Ovary (tissue), 9 donors: Measurements from ENCODE around the gene PTPRN2. TPM values are rescaled to one million over a fixed set of nuclear protein-coding genes. Genes with fewer than 3 reads are reported as not detected.

Experiments used
- DNase-seq, 5 donors: peaks; one replicate each; pipeline ENCODE4 v3.0.0-alpha.2; 2019 to 2020
- H3K27ac ChIP-seq, 2 donors: fragments of 200-600 bp; one replicate each; pipeline versions ENCODE4 v1.5.1 to v1.8.0; 2019 to 2022
- H3K27me3 ChIP-seq: fragments of 200-600 bp; one replicate; pipeline ENCODE4 v1.8.0; 2022
- H3K36me3 ChIP-seq: fragments of 200-600 bp; sonication (generic); one replicate; pipeline ENCODE4 v1.5.1; 2019
- H3K4me1 ChIP-seq: one replicate; pipeline ENCODE4 v1.8.1; 2013; ENCODE audit warnings: mild to moderate bottlenecking, moderate library complexity; ENCODE audit not compliant: insufficient read depth
- H3K4me3 ChIP-seq: fragments of 200-600 bp; sonication (generic); one replicate; pipeline ENCODE4 v1.5.1; 2017
- H3K9me3 ChIP-seq, 2 donors: fragments of 200-600 bp in 1 of 2; sonication (generic) in 1 of 2; one replicate each; pipeline versions ENCODE4 v1.5.1 to v1.8.1; 2013 to 2019; ENCODE audit warnings: mild to moderate bottlenecking in 1 of 2, moderate library complexity in 1 of 2
- EP300 ChIP-seq: sonication (generic); formaldehyde crosslinking; IDR thresholded peaks from one replicate; pipeline ENCODE4 v1.6.1; 2017; ENCODE audit warnings: antibody characterized with exemption
- POLR2A ChIP-seq: fragments of 450-650 bp; IDR thresholded peaks from one replicate; pipeline ENCODE4 v1.6.1; 2017; ENCODE audit warnings: antibody characterized with exemption, mild to moderate bottlenecking, moderate library complexity
- WGBS, 3 donors: extraction: QIAGEN DNeasy Blood & Tissue Kit in 1 of 3; methylation state at CpG; one replicate each; pipeline versions ENCODE4 v1.1.5 to v1.1.7; 2013 to 2017; 5-methylcytosine and 5-hydroxymethylcytosine counted together
- intact Hi-C, 4 donors: fragments of 100-400 bp; cut with DNase I; formaldehyde crosslinking; loops; one replicate each; pipeline versions ENCODE4 v1.11.0 to v1.15.1; 2022 to 2023
- polyA plus RNA-seq, 2 donors: library from polyadenylated mRNA; stranded (reverse); fragments of 200-250 nt in 1 of 2; fragments of 350-450 nt in 1 of 2; fragmentation: Illumina TruSeq in 1 of 2; extraction: RNeasy Lipid Tissue Mini Kit (QIAGEN cat#74804) in 1 of 2; gene quantifications; one replicate each; pipeline ENCODE4 v1.2.3, GENCODE V29; 2013 to 2014
- total RNA-seq, 7 donors: library from RNA; depleted of rRNA in 2 of 7; stranded (reverse); fragments of >200 nt in 2 of 7; fragmentation: NEBNext Ultra II Directional in 3 of 7; extraction: Animal tissue kit (Norgen Biotek cat#: 25700) in 3 of 7; gene quantifications; one replicate each; pipeline versions ENCODE4 v1.1.0 to v1.2.4, GENCODE V29; 2016 to 2023
- TF ChIP-seq, protein P1 (sequence below), 3 donors: fragments of 450-650 bp in 2 of 3; fragments of 200-600 bp in 1 of 3; IDR thresholded peaks; one replicate each; pipeline versions ENCODE4 v1.5.1 to v1.8.0; 2016 to 2022; ENCODE audit warnings: antibody characterized with exemption in 3 of 3, mild to moderate bottlenecking in 1 of 3
- donor health status: DM: no; HTN: no; CAD: no; lungs with moderate emphysema.
- donor health status: DM: no; HTN: no; CAD: no.
- donor health status: Bipolar disorder and iron deficiency.
- donor health status: DM: yes; HTN: yes; CAD: no.
- donor health status: DM: no; HTN: no; CAD: no.
- donor health status: DM: yes; HTN: yes; CAD: no.

PTPRN2 gene
- total and polyA plus RNA-seq, 9 donors = 3.5 to 11.1 (median 5.9) TPM

DNA sequence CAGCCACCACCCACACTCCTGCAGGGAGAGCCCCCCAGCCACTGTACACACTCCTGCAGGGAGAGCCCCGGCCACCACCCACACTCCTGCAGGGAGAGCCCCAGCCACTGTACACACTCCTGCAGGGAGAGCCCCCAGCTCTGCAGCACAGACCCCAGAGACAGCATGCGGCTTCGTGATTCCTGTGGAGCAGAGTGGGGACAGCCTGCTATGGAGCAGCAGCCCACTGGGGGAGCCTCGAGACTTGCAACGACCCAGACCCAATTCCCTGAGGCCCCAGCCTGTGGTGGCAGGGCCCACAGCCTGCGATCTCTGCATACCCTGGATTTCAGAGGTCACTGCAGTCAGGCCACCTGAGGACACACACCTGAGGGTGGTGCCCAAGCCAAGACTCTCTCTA lies 727.7 kb downstream of the PTPRN2 start:
- no peak overlapping the region for H3K27ac ChIP-seq
- no peak for DNase-seq
- TF ChIP-seq, protein P1, sequence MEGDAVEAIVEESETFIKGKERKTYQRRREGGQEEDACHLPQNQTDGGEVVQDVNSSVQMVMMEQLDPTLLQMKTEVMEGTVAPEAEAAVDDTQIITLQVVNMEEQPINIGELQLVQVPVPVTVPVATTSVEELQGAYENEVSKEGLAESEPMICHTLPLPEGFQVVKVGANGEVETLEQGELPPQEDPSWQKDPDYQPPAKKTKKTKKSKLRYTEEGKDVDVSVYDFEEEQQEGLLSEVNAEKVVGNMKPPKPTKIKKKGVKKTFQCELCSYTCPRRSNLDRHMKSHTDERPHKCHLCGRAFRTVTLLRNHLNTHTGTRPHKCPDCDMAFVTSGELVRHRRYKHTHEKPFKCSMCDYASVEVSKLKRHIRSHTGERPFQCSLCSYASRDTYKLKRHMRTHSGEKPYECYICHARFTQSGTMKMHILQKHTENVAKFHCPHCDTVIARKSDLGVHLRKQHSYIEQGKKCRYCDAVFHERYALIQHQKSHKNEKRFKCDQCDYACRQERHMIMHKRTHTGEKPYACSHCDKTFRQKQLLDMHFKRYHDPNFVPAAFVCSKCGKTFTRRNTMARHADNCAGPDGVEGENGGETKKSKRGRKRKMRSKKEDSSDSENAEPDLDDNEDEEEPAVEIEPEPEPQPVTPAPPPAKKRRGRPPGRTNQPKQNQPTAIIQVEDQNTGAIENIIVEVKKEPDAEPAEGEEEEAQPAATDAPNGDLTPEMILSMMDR (IDR thresholded peaks at IDR 0.05) = no peak
- TF ChIP-seq POLR2A (no peak), EP300 (no peak)
- no peak overlapping the region for H3K4me3 ChIP-seq
- H3K4me1 ChIP-seq = no peaks in the 10 kb centered on the region
- H3K9me3 ChIP-seq = no peaks in the 10 kb centered on the region
- 53 to 63% (median 61%) methylated on average over 4 to 6 of the region's 6 CpGs for WGBS, 3 donors
- H3K36me3 ChIP-seq = no peaks in the 10 kb centered on the region
- no peaks in the 10 kb centered on the region for H3K27me3 ChIP-seq
- intact Hi-C loops = no loop called here

DNA sequence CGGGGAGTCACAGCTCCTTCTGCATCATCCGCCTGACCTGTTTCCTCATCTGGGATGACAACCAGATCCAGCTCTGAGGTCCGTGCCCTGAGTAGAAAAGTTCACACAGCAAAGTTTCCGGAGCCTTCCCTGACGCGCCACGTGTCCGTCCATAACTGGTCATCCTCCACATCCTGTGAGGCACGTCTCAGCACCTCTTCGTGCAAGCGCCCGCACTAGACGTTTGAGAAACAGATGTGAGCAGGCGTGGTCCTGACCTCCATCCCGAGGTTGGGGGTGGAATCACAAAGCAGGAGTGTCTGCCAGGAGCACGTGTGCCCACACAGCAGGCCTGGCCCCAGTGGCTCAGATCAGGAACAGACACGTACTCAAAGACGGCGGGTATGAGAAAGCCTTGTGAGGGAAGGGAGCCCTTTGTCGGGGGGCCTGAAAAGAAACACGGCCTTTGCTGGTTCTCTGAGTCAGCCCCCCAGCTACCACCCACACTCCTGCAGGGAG lies 730.0 kb downstream of the PTPRN2 start:
- Histone ChIP-seq H3K4me3 (no peak overlapping the region), H3K27me3 (no peaks in the 10 kb centered on the region)

DNA sequence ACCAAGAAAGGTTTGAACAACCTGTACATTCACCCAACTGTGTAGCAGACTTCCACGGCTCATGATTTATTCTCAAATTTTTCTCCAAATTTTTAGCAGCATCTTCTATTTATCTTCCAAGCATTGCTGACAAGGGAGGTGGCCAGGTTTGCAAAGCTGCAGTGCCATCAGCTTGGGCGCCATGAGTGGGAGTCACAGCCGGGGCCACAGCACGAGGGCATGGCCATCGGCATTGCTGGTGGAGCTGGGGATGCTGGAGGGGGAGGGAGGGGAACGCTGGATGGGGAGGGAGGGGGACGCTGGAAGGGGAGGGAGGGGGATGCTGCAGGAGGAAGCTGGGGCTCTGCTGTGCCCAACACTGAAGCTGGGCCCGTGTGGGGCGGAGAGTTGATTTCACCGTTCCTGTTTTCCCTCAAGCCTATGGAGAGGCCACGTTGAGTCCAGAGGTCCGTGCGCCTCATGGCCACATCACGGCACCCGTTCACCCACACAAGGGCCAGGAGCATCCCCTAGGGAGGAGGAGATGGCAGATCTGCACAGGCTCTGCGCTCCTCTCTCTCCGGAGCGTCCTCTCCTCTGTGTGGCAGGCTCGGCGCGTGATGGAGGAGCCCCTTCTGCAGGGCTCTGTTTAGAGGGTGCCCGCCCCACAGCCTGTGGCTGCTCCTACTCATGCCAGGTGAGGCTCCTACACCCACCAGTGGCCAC lies 730.6 kb downstream of the PTPRN2 start:
- intact Hi-C loops = no loop called here

More for the DNA sequence above, 730.0 kb downstream of the PTPRN2 start:
- WGBS, 3 donors = 22 to 57% (median 26%) methylated on average over 21 of the region's 21 CpGs
- no peak overlapping the region for H3K27ac ChIP-seq
- TF ChIP-seq, protein P1 (IDR thresholded peaks at IDR 0.05) = no peak
- no peak for TF ChIP-seq POLR2A
- TF ChIP-seq EP300 = no peak
- H3K9me3 ChIP-seq = no peaks in the 10 kb centered on the region
- H3K36me3 ChIP-seq = no peaks in the 10 kb centered on the region
- DNase-seq = no peak
- intact Hi-C loops = no loop called here
- no peaks in the 10 kb centered on the region for H3K4me1 ChIP-seq

DNA sequence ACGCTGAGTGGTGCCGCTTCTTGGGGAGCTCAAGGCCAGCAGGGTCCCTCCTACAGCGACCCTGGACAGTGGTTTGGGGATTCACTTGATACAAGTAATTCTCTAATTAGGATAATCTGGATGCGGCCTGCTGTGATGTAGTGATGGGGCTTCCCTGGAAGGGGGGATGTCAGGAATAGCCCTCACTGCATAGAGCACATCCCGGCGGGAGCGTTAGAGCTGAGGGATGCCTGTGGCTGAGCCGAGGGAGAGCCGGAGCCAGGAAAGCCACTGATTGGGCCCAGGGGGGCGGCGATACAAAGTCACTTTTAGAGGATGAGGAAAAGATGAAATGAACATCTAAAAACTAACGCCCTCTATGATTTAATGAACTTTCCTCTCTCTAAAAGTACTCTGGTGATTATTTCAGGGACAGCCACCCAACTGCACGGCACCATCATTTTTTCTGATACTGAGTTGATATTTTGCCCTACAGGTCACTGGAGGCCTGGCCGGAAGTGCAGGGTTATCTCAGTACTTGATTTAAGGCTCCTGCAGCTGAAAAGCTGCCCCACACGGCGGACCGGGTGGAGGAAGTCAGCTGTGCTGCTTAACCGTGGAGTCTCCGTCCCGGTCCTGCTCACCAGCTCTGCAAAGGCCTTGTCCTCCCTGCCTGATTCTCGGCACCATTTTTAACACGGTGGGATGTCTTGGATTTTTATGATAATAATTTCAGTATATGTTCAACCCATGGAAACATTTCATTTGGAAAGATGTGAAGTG lies 732.0 kb downstream of the PTPRN2 start:
- DNase-seq = no peak
- no peak for TF ChIP-seq EP300
- TF ChIP-seq, protein P1 (IDR thresholded peaks at IDR 0.05) = no peak
- TF ChIP-seq POLR2A = no peak
- Histone ChIP-seq H3K27me3 (no peaks in the 10 kb centered on the region), H3K4me1 (peaks cover 4% of the 10 kb centered on the region), H3K27ac (no peak overlapping the region), H3K36me3 (no peaks in the 10 kb centered on the region), H3K4me3 (no peak overlapping the region), H3K9me3 (no peaks in the 10 kb centered on the region)
- 75 to 79% (median 77%) methylated on average over 22 of the region's 22 CpGs for WGBS, 3 donors
- intact Hi-C loops = no loop called here

More for the DNA sequence above, 730.6 kb downstream of the PTPRN2 start:
- no peaks in the 10 kb centered on the region for H3K36me3 ChIP-seq
- no peaks in the 10 kb centered on the region for H3K4me1 ChIP-seq
- no peaks in the 10 kb centered on the region for H3K27me3 ChIP-seq
- no peak for TF ChIP-seq EP300
- TF ChIP-seq POLR2A = no peak
- TF ChIP-seq, protein P1 (IDR thresholded peaks at IDR 0.05) = no peak
- H3K27ac ChIP-seq = no peak overlapping the region
- no peaks in the 10 kb centered on the region for H3K9me3 ChIP-seq
- 85 to 89% (median 85%) methylated on average over 22 of the region's 22 CpGs for WGBS, 3 donors
- no peak for DNase-seq
- no peak overlapping the region for H3K4me3 ChIP-seq
